HCT116 (cell line): Measurements from ENCODE around the gene AUTS2. TPM values are rescaled to one million over a fixed set of nuclear protein-coding genes. Genes with fewer than 3 reads are reported as not detected.

ENCODE experiments used
- ATAC-seq: fragments of 200-7000 bp; cut with Tn5 transposase; 2 replicates; pipeline ENCODE4 v1.9.1; 2020; ENCODE audit warnings: mild to moderate bottlenecking, moderate library complexity
- BruUV-seq: library from RNA; stranded (reverse); fragments of 400-500 nt; replicated peaks from 2 replicates; lab custom pipeline; 2021; lab: Mats Ljungman, UMichigan
- CTCF ChIA-PET: fragments of 300-600 bp; sonication (Branson Sonifier 250); formaldehyde crosslinking; loops from one replicate; lab custom pipeline; 2021; ENCODE audit warnings: antibody characterized with exemption; lab: Charles Lee
- POLR2A ChIA-PET: fragments of 300-600, 350-600 bp; sonication (Branson Sonifier 250); formaldehyde crosslinking; loops from one replicate; lab custom pipeline; 2021; ENCODE audit warnings: antibody characterized with exemption; lab: Charles Lee
- RAD21 ChIA-PET, 2 experiments: fragments of 300-600 bp; sonication (Branson Sonifier 250); formaldehyde crosslinking; loops; one replicate each; lab custom pipeline; 2023; ENCODE audit warnings: low total read pairs in 2 of 2; ENCODE audit not compliant: uncharacterized antibody in 2 of 2, unreplicated experiment in 2 of 2, low non-redundant PET in 1 of 2; lab: Charles Lee
- DNase-seq: peaks from one replicate; pipeline ENCODE4 v3.0.0-alpha.2; 2010; ENCODE audit warnings: low read depth, low spot score
- H2AFZ ChIP-seq: fragments of 200-600 bp; shearing (Covaris generic), sonication (generic); 2 replicates; pipeline ENCODE4 v1.6.1; 2017; ENCODE audit warnings: low read depth, mixed run types, mixed read lengths, antibody characterized with exemption, low read length; ENCODE audit not compliant: poor library complexity, severe bottlenecking
- H3K27ac ChIP-seq: 2 replicates; pipeline ENCODE4 v1.5.1; 2012; ENCODE audit warnings: low read depth, low read length
- H3K27me3 ChIP-seq: fragments of 200-600 bp; sonication (generic); 2 replicates; pipeline ENCODE4 v1.6.1; 2016; ENCODE audit warnings: mixed run types, low read length, mixed read lengths; ENCODE audit not compliant: insufficient read depth
- H3K36me3 ChIP-seq, 2 experiments: fragments of 200-500 bp in 1 of 2; fragments of 200-600 bp in 1 of 2; sonication (Bioruptor generic) in 1 of 2; sonication (generic) in 1 of 2; 2 replicates each; pipeline versions ENCODE4 v1.5.1 to v1.6.1; 2014 to 2016; ENCODE audit warnings: low read length in 2 of 2, inconsistent platforms in 1 of 2, mixed read lengths in 1 of 2, mixed run types in 1 of 2; ENCODE audit not compliant: insufficient read depth in 2 of 2, control insufficient read depth in 1 of 2
- H3K4me1 ChIP-seq, 2 experiments: fragments of 200-600 bp in 1 of 2; sonication (generic) in 1 of 2; 2 replicates each; pipeline versions ENCODE4 v1.5.1 to v1.6.1; 2012 to 2017; ENCODE audit warnings: low read length in 2 of 2, inconsistent platforms in 1 of 2, mild to moderate bottlenecking in 1 of 2, mixed read lengths in 1 of 2, mixed run types in 1 of 2, moderate library complexity in 1 of 2; ENCODE audit not compliant: insufficient read depth in 2 of 2, control insufficient read depth in 1 of 2
- H3K4me2 ChIP-seq: fragments of 200-600 bp; sonication (generic); 2 replicates; pipeline ENCODE4 v1.6.1; 2017; ENCODE audit warnings: mixed run types, low read length, mixed read lengths
- H3K4me3 ChIP-seq, 2 experiments: fragments of 200-600 bp in 1 of 2; sonication (generic) in 1 of 2; replicated peaks in 1 of 2; 2 replicates each; pipeline ENCODE4 v1.5.1; 2011 to 2016; ENCODE audit warnings: low read length in 2 of 2, control low read depth in 1 of 2, low read depth in 1 of 2, mild to moderate bottlenecking in 1 of 2, mixed read lengths in 1 of 2, mixed run types in 1 of 2
- H3K79me2 ChIP-seq: fragments of 200-600 bp; sonication (generic); 2 replicates; pipeline ENCODE4 v1.6.1; 2017; ENCODE audit warnings: mild to moderate bottlenecking, mixed run types, low read length, moderate library complexity, mixed read lengths; ENCODE audit not compliant: insufficient read depth
- H3K9ac ChIP-seq: fragments of 200-600 bp; sonication (generic); 2 replicates; pipeline ENCODE4 v1.6.1; 2016; ENCODE audit warnings: low read length, mixed read lengths
- H3K9me2 ChIP-seq: fragments of 200-600 bp; sonication (generic), shearing (Covaris generic); 2 replicates; pipeline ENCODE4 v1.6.1; 2017; ENCODE audit warnings: mixed run types, mild to moderate bottlenecking, moderate library complexity; ENCODE audit not compliant: insufficient read depth
- H3K9me3 ChIP-seq, 2 experiments: fragments of 200-500 bp in 1 of 2; fragments of 200-600 bp in 1 of 2; sonication (Bioruptor generic) in 1 of 2; sonication (generic) in 1 of 2; 2 replicates each; pipeline ENCODE4 v1.6.1; 2014 to 2017; ENCODE audit warnings: low read length in 2 of 2, mixed read lengths in 2 of 2, inconsistent platforms in 1 of 2, low read depth in 1 of 2, mild to moderate bottlenecking in 1 of 2, mixed run types in 1 of 2, moderate library complexity in 1 of 2; ENCODE audit not compliant: control insufficient read depth in 1 of 2, insufficient read depth in 1 of 2
- H4K20me1 ChIP-seq: fragments of 200-600 bp; sonication (generic), shearing (Covaris generic); 2 replicates; pipeline ENCODE4 v1.6.1; 2017; ENCODE audit warnings: mixed run types, mild to moderate bottlenecking, moderate library complexity; ENCODE audit not compliant: insufficient read depth
- CEBPB ChIP-seq: IDR thresholded peaks from 2 replicates; pipeline ENCODE4 v1.6.1; 2012; ENCODE audit warnings: low read depth
- CTCF ChIP-seq, 3 experiments: fragments of 200-600 bp in 1 of 3; sonication (generic) in 1 of 3; IDR thresholded peaks in 2 of 3; conservative IDR thresholded peaks in 1 of 3; 2 replicates each; pipeline ENCODE4 v1.5.1; 2012 to 2017; ENCODE audit warnings: low read depth in 2 of 3, low read length in 2 of 3, antibody characterized with exemption in 1 of 3, borderline replicate concordance in 1 of 3, control low read depth in 1 of 3, mild to moderate bottlenecking in 1 of 3, mixed read lengths in 1 of 3, mixed run types in 1 of 3, moderate library complexity in 1 of 3; ENCODE audit not compliant: insufficient read depth in 1 of 3
- EGR1 ChIP-seq: IDR thresholded peaks from 2 replicates; pipeline ENCODE4 v1.6.1; 2012; ENCODE audit warnings: low read depth
- POLR2AphosphoS5 ChIP-seq: IDR thresholded peaks from 2 replicates; pipeline ENCODE4 v1.6.1; 2011; ENCODE audit warnings: mild to moderate bottlenecking, low read depth, low read length, moderate library complexity
- RAD21 ChIP-seq: IDR thresholded peaks from 2 replicates; pipeline ENCODE4 v1.6.1; 2012; ENCODE audit warnings: low read depth, mild to moderate bottlenecking
- SIN3A ChIP-seq: IDR thresholded peaks from 2 replicates; pipeline ENCODE4 v1.6.1; 2012; ENCODE audit warnings: low read depth
- SP1 ChIP-seq: IDR thresholded peaks from 2 replicates; pipeline ENCODE4 v1.6.1; 2012; ENCODE audit warnings: low read depth
- SRF ChIP-seq: IDR thresholded peaks from 2 replicates; pipeline ENCODE4 v1.6.1; 2012; ENCODE audit warnings: low read depth
- YY1 ChIP-seq: IDR thresholded peaks from 2 replicates; pipeline ENCODE4 v1.6.1; 2011; ENCODE audit warnings: low read length, low read depth, moderate library complexity, mild to moderate bottlenecking; ENCODE audit not compliant: insufficient replicate concordance; ENCODE audit errors: extremely low read depth
- ZFX ChIP-seq: fragments of 450-650 bp; IDR thresholded peaks from 2 replicates; pipeline ENCODE4 v1.6.1; 2017
- intact Hi-C: fragments of 100-400 bp; cut with micrococcal nuclease; formaldehyde crosslinking; loops from 2 replicates; pipeline ENCODE4 v1.10.0; 2022
- total RNA-seq: library from RNA; stranded (reverse); gene quantifications from one replicate; pipeline ENCODE4 v1.2.1, GENCODE V29; 2021; ENCODE audit not compliant: unreplicated experiment

AUTS2 gene
- total RNA-seq, 1 experiment from 2014 or later: 0.93 TPM

GRCh38 chr7:70598976-70599375, 1000.7 kb downstream of the AUTS2 start:
- ATAC-seq: no peak
- no peaks in the 10 kb centered on the region for H3K4me1 ChIP-seq

More at GRCh38 chr7:70598976-70599375, 1000.7 kb downstream of the AUTS2 start:
- no peak overlapping the region for H3K9ac ChIP-seq
- RAD21 ChIA-PET: no interaction called here
- BruUV-seq: no TSS peak
- CTCF ChIA-PET: no interaction called here
- H4K20me1 ChIP-seq: no peaks in the 10 kb centered on the region
- H3K4me3 ChIP-seq: no peak overlapping the region
- no peaks in the 10 kb centered on the region for H3K36me3 ChIP-seq
- H3K27me3 ChIP-seq: no peaks in the 10 kb centered on the region
- H3K9me2 ChIP-seq: no peaks in the 10 kb centered on the region
- H3K4me2 ChIP-seq: no peak overlapping the region
- TF ChIP-seq ZFX (no peak), YY1 (no peak), POLR2AphosphoS5 (no peak), SRF (no peak), SP1 (no peak), CTCF (IDR thresholded peaks at IDR 0.05 in 2 of 3, conservative IDR thresholded peaks at IDR 0.05 in 1 of 3; ENCODE audit: borderline replicate concordance in 1 of 3, insufficient read depth in 1 of 3, low read depth in 2 of 3, low read length in 2 of 3) (no peak), EGR1 (no peak), SIN3A (no peak), CEBPB (no peak), RAD21 (no peak)
- no peak for DNase-seq
- H3K27ac ChIP-seq: no peak overlapping the region
- intact Hi-C loops: no loop called here
- H3K9me3 ChIP-seq: peaks cover 0 to 5% of the 10 kb centered on the region in 2 experiments; a peak in 2 of 4 replicates
- H3K79me2 ChIP-seq: no peaks in the 10 kb centered on the region
- H2AFZ ChIP-seq: no peak overlapping the region
- POLR2A ChIA-PET: no interaction called here
